Measurements from ENCODE around the gene EFS.
"Not testable (repeated sequence)": the region's sequence is repeated elsewhere in the genome, so short reads cannot be mapped to it uniquely, and the experiment has no call there.

The EFS gene

DNA sequence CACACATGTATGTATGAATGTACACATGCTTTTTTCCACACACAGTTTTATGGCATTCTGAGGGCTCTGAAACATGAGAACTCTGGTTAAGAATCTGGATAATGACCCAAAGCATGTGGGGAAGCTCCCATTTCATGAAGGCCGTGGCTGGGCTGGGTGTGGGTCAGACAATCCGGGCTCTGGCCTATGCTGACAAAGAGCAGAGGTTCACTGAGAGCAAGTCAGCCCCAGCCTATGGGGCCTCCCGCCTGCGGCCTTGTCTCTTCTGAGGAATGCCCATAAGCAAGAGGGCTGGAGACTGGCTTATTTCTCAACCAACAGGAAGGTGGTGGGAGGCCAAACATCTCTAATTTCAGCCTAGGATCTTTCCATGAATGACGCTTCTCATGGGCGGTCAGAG, 34.6 kb upstream of the EFS start:
- DNase-seq (ENCODE audit: low read depth in 2 of 2) = no peak

DNA sequence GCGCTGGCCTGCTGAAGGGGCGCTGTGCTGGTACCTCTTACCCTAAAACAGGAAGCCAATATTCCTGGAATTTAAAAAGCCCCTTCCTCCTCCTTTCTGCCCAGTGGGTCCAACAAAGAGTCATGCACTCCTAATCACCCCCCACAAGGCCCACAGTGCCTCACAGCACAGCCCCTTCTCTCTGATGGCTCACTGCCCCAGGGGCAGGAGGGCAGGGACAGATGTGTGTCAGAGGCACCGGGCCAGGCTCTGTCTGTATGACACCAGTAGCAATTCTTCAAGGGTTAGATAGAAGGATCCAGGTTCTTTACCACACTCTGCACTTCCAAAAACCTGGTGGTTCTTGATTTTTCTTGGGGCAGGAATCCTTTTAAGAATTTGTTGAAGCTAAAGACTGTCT, 34.2 kb upstream of the EFS start:
- no peak for DNase-seq (ENCODE audit: low read depth in 2 of 2)

DNA sequence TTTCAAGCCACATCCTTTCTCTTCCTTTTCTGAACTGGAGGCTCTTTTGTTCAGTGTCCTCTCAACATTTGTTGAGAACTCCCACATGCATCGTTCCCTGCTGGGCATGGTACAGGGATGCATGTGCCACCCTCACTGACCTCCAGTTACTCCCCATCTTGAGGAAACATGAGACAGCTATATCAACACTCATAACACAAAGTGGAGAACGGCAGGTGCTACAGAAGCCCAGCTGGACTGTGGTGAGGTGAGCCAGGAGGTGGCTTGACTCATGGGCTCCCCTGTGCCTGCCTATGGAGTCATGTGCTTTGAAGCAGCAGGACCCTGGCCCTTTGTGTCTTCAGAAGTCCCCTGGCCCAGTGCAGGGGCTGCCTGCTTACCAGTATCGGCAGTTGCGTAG, 33.4 kb upstream of the EFS start:
- no peak for DNase-seq (ENCODE audit: low read depth in 2 of 2)

DNA sequence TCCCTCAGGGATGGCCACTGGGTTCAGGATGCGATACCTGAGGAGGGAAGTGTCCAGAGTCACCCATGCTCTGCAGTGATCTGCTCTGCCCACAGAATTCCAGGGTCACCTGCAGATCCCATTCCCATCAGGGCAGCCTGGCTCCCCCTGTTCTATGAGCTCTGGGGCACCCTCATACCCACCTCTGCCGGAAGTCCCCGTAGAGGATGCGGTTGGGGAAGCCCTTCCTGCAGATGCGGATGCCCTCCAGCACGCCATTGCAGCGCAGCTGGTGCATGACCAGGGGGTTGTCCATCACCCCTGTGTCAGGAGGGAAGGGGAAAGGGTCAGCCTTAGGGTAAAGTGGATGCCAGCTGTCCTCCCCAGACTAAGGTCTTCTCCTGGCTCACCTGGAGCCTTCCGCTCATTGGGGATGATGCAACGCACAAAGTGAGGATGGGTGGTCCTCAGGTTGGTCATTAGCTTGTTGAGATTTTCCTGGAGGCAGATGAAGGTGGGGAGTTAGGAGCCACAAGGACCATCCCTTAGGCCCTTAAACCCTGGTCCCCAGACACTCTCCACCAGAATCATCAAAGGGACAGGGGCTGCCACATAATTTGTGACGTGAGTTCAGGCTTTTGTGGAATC, 31.9 kb upstream of the EFS start:
- no peak for DNase-seq (ENCODE audit: low read depth in 2 of 2)

DNA sequence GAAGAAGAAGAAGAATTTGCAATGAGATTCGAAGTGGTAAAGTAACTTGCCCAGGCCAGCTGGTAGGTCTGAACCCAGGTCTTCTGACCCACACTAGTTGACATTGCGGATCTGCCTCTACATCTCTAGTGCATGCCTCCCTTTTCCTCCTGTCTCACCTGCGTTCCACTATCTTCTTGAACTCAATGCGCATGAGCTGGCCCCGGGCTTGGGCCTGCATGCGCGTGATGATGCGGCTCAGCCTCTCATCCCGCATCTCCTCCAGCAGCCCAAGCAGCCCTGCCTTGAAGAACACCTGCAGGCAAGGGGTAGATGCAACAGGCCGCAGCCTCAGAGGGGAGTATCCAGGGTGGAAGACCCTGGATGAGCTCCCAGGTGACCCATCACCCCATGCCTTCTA, 31.2 kb upstream of the EFS start:
- DNase-seq (ENCODE audit: low read depth in 2 of 2) = no peak

DNA sequence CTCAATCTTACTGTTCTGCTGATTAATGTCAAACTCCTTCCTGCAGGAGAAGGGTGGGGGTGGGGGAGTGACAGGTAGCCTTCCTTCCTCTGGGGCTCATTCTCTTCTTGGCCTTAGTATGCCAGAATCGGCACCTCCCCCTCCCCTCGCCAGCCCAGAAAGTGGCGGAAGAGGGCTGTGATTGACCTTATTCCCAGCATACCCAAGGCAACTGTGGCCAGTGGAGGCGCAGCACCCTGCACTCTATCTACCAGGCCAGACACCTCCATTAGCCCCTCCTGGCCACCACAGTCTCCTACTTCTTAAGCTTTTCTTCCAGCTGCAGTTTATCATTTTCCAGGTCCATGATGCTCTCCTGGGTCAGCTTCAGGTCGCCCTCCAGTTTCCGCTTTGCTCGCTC, 27.6 kb upstream of the EFS start:
- DNase-seq (ENCODE audit: low read depth in 2 of 2) = no peak

DNA sequence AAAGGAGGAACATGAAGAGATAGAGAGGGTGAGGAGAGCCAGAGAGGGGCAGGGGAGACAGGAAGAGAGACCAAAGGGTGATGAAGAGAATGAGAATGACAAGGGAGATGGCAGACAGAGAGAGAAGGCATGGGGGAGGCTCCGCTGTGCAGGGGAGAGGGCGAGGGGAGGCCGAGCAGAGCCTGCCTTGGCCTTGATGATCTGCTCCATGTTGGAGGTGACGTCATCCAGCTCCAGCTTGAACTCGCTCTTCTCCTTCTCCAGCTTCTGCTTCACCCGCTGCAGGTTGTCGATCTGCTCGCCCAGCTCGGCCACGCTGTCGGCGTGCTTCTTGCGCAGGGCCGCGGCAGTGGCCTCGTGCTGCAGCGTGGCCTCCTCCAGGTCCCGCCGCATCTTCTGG, 24.9 kb upstream of the EFS start:
- not testable (repeated sequence) for DNase-seq (ENCODE audit: low read depth in 2 of 2)

DNA sequence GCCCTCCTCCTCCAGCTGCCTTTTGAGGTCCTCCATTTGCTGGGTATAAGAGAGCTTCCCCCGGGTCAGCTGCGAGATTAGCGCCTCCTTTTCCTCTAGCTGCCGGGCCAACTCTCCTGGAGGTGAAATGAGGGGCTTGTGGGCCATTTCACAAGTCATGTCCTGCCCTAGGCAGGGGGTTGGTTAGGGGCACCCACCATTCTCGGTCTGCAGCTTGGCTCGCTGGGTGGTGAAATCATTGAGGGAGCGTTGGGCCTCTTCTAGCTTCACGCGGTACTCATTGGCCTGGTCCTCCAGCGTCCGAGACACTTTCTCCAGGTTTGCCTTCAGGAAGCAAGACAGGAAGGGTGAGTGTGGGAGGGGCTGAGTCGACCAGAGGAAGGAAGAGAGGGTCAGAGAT, 24.4 kb upstream of the EFS start:
- no peak for DNase-seq (ENCODE audit: low read depth in 2 of 2)

DNA sequence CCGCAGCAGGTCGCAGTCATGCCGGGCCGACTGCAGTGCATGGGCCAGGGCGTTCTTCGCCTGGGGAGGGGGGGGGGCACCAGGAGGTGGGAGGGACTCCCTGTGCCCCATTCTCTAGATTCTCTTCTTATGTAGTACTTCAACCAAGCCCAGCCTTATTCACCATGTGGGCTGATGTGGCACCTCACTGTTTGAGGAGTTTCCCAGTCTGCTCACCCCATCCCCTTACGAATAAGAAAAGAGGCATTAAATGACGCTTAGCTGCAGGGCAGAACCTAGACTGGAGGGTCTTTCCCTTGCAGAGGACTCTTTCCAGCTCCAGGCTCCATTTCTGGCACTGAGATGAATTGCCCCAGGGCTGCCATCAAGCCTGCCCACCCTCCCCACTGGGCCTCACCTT, 24.0 kb upstream of the EFS start:
- DNase-seq (ENCODE audit: low read depth in 2 of 2) = no peak

DNA sequence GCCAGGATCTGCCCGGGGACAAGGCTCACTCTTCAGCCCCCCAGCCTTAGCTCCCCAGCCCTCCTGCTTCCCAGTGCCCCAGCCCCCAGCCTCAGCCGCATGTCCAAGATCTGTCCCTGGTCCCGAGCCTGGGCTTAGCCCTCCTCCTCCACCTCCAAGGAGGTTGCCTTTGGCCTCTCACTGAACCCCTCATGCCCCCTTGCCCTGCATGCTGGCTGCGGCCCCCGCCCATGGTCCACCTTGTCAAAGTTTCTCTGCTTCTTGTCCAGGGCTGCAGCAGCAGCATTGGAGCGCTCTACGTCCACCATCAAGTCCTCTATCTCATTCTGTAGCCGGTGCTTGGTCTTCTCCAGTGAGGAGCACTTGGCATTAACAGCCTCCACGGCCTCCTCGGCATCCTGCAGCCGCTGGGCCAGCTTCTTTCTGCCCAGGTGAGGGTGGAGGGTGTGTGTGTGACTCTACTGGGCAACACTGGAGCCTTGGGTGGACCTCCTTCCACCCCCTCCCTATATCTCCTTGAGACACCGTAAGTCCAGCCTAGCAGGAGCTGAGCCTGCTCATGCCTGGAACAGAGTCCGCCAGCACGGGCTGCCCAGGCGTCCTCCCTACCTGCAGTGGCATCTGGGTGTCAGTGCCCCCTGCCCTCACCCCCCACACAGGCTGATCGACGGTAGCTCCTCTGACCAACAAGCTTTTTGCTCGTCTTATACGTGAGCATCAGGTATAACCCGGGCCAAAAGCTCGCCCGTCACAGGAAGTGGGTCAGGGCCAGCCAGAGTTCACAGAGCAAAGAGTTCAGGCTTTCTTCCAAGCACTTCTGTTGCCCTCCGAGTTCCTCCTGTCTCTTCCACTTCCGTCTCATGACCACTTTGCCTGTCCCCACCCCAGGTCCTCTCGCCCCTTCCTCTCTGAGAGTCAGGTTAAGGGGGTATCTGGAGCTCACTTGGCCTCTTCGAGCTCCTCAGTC, 23.2 kb upstream of the EFS start:
- no peak for DNase-seq (ENCODE audit: low read depth in 2 of 2)

DNA sequence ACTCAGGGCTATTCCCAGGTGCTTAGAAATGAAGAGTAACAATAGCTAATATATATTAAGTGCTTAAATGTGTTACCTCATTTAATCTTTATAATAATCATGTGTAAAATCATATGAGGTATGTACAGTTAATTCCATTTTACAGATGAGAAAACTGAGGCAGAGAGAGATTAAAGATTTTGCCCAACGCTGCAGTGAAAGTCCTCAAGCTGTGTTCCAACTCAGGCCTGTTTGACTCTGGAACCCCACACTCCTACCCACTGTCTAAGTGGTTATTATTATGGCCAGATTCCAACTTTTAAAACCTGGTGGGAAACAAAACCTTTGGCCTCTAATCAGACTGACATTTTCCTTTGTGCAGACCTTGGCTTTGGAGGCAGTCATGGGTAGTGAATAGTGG, 22.0 kb upstream of the EFS start:
- DNase-seq (ENCODE audit: low read depth in 2 of 2) = no peak

DNA sequence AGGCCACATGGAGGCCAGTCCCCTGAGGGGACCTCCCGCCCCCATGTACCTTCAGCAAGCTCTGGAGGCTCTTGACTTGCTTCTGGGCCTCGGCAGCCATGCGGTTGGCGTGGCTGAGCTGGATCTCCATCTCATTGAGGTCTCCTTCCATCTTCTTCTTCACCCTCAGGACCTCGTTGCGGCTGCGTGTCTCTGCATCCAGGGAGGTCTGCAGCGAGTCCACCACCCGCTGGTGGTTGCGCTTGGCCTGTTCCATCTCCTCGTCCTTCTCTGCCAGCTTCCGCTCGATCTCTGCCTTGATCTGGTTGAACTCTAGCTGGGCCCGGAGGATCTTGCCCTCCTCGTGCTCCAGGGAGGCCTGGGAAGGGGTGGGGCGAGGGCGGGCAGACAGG, 21.3 kb upstream of the EFS start:
- DNase-seq (ENCODE audit: low read depth in 2 of 2) = not testable (repeated sequence)

DNA sequence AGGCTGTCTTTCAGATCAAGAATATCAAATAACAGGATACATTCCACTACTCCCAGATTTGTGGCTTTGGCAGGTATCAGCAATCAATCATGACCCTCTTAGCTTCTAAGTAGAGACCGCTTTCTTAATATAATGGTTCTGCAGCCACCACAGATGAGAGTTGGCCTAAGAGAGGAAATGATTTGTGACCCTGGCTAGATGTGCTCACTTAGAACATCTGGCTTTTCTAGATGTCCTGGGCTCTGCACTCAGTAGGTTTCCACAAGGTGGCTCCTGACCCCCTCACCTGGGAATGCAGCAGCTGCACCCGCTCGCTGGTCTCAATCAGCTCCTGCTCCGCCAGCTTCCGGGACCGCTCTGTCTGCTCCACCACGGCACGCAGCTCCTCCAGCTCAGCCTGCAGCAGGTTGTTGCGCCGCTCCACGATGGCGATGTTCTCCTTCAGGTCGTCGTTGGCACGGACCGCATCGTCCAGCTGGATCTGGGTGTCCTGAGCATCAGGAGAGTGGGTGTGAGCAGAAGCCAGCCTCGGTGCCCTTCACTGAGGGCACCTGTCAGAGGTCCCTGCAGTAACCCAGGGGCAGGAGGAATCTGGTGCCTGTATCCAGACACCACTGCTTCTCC, 20.8 kb upstream of the EFS start:
- no peak for DNase-seq (ENCODE audit: low read depth in 2 of 2)

DNA sequence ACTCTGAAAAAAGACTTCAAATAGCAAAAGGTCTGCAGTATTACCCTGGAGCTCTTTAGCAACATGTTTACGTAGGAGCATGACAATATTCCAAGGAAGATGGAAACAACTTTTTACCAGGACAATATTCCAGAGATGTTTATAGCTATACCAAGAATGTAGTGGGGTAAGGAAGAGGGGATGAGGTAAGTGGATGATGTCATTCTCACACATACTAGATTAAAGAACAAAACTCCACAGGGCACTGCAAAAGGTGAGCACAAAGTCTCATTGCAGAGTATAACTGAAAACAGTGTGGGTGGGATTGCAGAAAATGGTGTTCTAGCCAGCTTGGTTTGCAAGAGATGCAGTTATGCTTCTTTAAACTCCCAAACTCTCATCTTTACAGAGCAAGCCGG, 20.3 kb upstream of the EFS start:
- DNase-seq (ENCODE audit: low read depth in 2 of 2) = no peak

DNA sequence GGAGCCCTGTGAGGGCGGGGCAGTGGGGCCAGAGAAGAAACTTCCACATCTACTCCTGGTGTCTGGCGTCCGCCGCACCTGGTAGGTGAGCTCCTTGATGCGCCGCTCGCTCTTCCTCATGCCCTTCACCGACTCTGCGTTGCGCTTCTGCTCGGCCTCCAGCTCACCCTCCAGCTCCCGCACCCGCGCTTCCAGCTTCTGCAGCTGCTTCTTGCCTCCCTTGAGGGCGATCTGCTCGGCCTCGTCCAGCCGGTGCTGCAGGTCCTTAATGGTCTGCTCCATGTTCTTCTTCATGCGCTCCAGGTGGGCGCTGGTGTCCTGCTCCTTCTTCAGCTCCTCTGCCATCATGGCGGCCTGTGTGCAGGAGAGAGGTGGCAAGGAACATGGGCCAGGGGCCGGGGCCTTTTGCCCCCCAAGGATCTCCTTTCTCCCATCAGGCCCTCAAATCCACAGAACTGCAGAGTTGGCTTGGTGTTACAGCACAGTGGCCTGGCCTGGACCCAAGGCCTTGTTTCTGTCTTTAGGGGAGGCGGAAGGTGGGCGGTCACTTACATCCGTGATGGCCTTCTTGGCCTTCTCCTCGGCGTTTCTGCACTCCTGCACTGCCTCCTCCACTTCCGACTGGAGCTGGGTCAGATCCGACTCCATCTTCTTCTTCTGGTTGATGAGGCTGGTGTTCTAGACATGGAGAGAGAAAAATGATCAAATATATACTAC, 19.6 kb upstream of the EFS start:
- no peak for DNase-seq (ENCODE audit: low read depth in 2 of 2)

DNA sequence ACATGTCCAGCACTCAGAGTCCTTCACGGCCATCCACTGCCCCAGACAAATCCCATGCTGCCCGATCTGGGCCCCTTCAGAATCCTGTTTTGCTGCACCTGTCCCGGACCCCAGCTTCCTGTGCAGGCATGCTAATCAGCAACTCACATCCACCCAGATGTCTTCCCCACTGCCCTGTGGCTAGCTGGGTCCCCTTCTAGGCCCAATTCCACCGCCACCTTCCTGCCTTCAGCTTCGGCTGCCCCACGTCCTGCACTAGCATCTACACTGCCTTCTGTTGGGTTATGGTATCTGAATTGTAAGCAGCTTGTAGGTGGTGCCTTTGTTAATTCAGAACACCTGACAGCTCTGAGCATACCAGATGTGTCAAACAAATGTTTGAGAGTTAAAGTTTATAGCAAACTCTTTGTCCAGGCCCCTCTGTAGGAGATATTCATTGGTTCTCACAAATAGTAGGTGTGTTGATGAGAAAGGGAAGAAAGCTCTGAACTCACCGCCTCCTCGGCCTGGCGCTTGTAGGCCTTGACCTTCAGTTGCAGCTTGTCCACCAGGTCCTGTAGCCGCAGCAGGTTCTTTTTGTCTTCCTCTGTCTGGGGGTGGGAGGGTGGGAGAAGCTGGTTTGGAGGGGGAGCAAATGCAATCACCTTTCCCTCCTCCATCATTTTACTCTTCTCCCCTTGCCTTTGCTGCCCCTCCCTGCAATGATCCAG, 17.9 kb upstream of the EFS start:
- DNase-seq (ENCODE audit: low read depth in 2 of 2) = no peak

DNA sequence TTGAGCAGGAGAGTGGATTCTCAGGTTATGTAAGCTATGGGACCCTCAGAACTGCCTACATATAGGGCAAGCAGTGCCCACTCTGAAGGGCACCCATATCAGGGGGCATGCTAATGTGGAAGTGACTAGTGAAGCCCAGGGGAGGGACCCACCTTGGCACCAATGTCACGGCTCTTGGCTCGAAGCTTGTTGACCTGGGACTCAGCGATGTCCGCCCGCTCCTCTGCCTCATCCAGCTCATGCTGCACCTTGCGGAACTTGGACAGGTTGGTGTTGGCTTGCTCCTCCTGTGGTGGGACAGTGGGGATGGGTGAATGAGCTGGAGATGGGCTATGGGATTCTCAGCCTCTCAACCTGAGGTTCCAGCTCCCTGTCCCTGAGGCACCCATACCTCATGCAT, 17.3 kb upstream of the EFS start:
- no peak for DNase-seq (ENCODE audit: low read depth in 2 of 2)

DNA sequence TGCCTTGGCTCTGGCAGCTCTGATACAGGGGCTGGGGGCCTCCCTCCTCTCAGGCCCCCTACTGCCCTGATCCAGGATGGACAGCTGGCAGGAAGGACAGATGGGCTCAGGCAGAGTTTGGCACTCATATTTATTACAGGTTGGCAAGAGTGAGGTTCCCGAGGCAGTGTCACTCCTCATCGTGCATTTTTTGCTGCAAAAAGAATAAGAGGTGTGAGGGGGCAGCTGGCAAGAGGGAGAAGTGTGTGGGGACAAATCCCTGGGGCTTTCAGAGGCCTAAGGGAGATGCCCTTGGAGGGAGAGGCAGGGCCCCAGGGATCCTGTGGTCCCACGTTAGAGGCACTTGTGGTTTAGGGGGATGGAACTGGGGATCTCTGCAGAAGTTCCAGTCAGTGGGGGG, 16.9 kb upstream of the EFS start:
- no peak for DNase-seq (ENCODE audit: low read depth in 2 of 2)

DNA sequence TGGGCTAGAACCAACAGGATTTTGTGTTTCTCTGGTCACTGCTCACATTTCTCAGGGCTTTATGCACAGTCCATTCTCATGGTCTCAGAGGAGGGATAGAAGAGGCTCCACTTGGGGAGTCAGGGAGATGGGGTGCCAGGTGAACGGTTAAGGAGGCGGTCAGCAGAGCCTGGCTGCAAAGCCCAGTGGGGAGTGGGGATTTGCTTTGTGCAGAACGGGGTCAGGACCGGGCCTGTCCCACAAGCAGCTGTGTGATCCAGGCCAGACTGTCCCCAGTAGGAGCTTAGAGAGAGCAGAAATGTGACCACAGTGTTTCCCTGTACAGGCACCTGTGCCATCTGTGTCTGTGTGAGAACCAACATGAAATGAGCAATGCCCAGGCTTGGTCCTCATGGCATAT, 16.0 kb upstream of the EFS start:
- no peak for DNase-seq (ENCODE audit: low read depth in 2 of 2)

DNA sequence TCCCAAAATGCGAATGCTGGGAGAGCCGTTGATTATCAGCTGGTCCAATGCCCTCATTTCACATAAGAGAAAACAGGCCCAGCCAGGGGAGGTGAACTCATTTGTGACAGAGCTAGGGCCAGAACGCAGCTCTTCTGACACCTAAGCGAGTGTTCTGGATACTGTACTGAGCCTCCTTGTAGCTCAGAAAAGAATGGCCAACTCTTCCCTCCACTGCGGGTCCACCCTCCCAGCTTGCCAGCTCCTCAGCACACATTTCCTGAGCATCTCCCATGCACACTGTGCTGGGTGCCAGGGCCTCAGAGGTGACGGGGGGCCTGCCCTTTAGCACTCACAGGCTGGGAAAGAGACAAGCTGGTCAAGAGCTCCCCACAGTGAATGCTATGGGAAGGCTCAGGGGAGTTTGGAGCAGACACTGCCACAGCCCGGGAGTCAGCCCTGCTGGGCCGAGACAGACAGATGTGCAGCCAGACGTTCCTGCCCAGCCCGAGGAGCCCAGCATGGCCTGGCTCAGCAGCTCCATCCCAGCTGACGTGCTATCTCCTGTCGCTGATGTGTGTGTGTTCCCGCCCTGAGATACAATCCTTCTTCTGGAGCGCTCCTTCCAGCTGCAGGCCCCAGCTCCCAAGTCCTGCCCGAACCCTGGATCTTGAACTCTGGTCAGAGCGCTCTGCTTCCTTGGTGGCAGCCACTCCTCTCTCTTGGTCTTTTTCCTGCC, 15.4 kb upstream of the EFS start:
- DNase-seq (ENCODE audit: low read depth in 2 of 2) = no peak
